H4 (cell line): ENCODE measurements around the gene NPAT. TPM values are rescaled to one million over a fixed set of nuclear protein-coding genes. Genes with fewer than 3 reads are reported as not detected.
"Not testable (repeated sequence)": the region's sequence is repeated elsewhere in the genome, so short reads cannot be mapped to it uniquely, and the experiment has no call there.

Experiments used
- DNase-seq: peaks from one replicate; pipeline ENCODE4 v3.0.0-alpha.2; 2015; ENCODE audit warnings: low spot score
- total RNA-seq: library from RNA; depleted of rRNA; stranded (reverse); fragments of >200 nt; shearing (Covaris generic); gene quantifications from 2 replicates; pipeline ENCODE4 v1.2.3, GENCODE V29; 2014

Gene NPAT
- total RNA-seq, 1 experiment from 2014 or later, result 9.3 TPM

GRCh38 chr11:108148556-108148955 lies 73.9 kb downstream of the NPAT start:
- no peak for DNase-seq

DNA sequence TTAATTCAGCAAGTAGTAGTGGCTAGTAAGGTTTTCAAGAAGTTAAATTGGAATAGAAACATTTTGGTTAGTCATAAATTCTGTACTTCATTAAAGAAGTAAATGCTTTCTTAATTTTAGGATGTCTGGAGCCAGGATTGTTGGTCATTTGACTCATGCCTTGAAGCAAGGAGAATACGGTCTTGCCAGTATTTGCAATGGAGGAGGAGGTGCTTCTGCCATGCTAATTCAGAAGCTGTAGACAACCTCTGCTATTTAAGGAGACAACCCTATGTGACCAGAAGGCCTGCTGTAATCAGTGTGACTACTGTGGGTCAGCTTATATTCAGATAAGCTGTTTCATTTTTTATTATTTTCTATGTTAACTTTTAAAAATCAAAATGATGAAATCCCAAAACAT lies 75.3 kb downstream of the NPAT start:
- no peak for DNase-seq

- DNase-seq, result no peak
These were observed 77.8 kb downstream of the NPAT start for GRCh38 chr11:108144615-108145014.

DNA sequence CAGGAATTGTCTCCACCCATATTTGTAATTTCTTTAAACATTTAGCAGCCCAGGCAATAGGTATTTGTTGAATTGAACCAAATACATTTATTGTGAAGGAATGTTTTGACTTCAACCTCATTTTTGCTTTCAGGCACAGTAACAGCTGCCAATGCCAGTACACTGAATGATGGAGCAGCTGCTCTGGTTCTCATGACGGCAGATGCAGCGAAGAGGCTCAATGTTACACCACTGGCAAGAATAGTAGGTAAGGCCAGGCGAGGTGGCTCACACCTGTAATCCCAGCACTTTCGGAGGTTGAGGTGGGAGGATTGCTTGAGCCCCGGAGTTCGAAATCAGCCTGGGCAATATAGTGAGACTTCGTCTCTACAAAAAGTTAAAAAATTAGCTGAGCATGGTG lies 80.1 kb downstream of the NPAT start:
- no peak for DNase-seq

DNA sequence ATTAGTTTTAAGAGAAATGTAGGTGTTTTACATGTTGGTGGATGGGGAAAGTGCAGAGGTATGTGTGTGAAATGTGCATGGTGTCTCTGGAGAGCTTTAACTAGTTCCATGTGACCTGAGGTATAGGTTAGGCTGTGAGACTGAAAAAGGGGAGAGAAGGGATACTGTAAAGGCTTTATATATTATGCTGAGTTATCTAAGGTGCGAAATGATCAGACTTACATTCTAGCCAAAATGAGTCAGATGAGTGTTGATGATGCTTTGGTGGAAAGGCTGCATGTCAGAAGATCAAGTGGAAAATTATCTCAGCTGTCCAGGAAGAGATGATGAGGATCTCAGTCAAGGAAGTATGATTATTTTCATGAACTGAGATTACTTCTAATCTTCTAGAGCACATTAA lies 85.2 kb downstream of the NPAT start:
- no peak for DNase-seq

- peak; percentile 15 for DNase-seq
These were observed 86.4 kb downstream of the NPAT start for GRCh38 chr11:108135845-108136544.

DNA sequence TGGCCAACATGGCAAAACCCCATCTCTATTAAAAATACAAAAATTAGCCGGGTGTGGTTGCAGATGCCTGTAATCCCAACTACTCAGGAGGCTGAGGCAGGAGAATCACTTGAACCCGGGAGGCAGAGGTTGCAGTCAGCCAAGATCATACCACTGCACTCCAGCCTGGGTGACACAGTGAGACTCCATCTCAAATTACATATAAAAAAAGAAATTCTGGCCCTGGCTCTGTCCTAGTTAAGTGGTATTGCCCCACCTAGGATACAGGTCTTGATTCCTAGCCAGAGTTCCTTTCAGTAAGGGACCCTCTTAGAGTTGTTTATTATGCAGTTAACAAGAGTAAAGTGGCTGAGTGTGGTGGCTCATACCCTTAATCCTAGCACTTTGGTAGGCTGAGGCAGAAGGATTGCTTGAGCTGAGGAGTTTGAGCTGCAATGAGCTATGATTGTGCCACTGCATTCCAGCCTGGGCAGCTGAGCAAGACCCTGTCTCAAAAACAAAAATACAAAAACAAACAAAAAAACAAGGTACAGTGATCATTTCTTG lies 89.4 kb downstream of the NPAT start:
- not testable (repeated sequence) for DNase-seq

DNA sequence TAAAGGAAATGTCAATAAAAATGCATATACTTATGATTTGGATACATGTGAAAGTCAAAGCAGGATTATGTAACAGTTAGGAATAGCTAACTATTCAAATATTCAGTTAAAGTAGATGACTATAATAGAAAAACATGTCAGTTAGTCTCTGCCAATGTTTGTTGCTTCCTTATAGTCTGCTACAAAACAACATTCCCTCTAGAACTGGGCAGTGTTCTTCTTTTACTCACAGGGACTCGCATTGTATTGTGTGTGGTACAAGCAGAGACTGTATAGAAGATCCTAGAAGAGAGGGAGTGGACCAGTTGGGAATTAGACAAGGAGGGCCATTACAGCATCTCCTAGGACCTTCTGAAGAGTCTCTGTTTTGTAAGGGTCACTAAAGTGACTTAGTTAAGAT lies 90.4 kb downstream of the NPAT start:
- DNase-seq, result no peak

DNA sequence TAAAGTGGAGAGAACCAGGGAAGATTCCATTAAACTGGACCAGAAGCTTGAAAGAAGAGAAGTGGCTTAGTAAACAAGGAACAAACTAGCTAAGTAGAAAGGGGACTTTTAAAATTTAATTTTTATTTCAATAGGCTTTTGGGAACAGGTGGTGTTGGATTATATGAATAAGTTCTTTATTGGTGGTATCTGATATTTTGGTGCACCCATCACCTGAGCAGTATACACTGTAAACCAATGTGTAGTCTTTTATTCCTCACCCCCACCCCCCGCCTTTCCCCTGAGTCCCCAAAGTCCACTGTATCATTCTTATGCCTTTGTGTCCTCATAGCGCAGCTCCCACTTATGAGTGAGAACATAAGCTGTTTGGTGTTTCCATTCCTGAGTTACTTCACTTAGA lies 93.7 kb downstream of the NPAT start:
- no peak for DNase-seq

- no peak for DNase-seq
These were observed 97.3 kb downstream of the NPAT start for GRCh38 chr11:108125096-108125495.

- DNase-seq, result no peak
These were observed 100.2 kb downstream of the NPAT start for GRCh38 chr11:108122166-108122628.

DNA sequence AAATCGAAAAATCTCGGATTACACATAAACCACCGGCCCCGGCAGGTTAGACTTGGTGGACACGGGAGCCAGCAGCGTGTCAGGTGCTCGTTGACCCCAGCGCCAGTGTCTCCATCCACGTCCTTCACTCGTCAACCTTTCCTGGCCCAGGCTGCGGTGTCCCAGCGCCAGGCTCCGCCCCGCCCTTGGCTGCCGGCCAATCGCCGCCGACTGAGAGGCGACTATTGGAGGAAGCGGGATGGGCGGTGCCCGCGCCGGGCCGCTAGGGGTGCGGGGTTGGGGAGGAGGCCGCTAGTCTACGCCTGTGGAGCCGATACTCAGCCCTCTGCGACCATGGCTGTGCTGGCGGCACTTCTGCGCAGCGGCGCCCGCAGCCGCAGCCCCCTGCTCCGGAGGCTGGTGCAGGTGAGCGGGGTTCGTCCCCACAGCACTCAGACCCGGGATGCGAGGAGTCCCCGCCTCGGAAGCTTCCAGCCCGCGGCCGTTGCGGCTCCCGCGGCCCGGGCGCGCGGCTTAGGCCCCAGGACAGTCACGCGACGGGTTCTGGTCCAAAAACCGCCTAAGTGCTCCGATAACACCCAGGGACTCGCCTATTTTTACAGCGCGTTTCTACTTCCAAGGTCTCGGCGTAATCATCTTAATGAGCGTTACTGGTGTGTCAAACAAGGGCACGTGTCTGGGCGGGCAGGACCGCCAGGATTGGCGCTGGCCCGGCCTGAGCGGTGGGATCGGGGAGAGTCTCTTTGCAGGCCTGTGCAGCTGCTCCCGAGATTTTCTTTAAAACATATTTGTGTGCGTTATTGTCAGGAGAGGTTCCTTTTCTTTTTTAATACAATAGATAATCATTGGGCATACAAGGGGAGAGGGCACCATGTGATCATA lies 100.9 kb downstream of the NPAT start, which contains the start of gene ACAT1:
ACAT1 (plus strand) TSS at position 294 of the 882 bp plus-strand sequence; CDS start at position 334, 40 bp downstream.
- peak; percentile 84 for DNase-seq

GRCh38 chr11:108120936-108121273 lies 101.5 kb downstream of the NPAT start:
- not testable (repeated sequence) for DNase-seq

GRCh38 chr11:108117746-108118371 lies 104.6 kb downstream of the NPAT start:
- peak; percentile 38 for DNase-seq

DNA sequence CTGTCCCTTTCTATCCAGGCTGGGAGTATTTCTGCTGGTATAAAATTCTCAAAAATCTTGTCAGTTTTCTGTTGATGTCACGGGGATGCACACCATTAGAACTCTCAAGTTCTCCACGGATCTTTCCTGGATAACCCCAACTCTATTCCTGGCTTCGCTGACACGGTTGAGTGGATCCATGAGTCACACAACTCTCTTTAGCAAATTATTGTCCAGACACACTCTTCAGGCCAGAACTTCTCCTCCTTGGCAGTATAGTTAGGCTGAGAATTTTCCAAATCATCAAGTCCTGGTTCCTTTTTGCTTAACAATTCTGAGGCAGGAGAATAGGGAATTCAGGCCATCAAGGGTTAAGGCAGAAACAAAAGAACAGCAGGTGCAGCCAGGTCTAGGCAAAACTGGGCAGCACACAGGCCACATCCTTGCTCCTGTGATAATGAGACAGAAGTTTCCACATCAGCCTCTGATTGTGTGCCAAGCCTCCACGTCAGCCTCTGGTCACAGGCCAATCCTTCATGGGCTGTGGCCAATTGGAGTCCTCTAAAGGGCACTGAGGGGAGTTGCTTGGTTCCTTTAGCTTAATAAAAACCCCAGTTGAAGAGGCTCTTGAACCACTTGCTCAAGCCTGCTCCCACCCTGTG lies 106.8 kb downstream of the NPAT start:
- DNase-seq, result peak; percentile 69

DNA sequence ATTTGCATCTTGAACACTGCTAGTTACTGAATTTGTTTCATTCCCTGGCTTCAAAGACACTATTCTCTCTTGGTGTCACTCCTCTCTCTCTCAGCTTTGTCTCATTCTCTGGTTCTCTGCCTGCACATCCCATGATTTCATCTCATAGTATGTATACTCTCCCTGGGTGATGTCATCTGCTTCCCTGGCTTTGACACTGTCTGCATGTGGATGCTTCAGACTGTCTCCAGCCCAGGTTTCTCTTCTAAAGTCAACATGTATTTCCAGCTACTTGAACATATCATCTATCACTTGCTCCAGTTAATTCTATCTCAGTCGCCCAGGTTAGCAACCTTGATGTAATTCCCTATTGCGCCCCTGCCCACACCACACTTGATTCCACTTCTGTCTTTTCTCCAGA lies 110.4 kb downstream of the NPAT start:
- no peak for DNase-seq

DNA sequence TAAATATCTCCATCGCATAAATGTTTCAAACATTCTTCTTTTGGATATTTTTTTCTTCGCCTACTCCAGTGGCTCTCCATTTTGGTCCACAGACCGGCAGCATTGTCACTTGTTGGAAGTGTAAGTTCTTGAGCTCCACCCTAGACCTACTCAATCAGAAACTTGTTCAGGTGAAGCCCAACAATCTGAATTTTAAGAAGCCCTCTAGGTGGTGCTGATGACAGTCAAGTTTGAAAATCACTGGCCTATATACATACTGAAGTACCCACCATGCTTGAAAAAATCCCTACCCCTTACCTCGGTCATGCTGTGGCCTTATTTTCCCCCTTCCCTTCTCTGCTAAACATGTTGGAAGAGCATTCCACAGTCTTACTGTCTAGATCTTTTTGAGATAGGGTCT lies 111.3 kb downstream of the NPAT start:
- no peak for DNase-seq
